Stimulated activated memory B cell treated with anti-CD40 and anti-IgM and Interleukin-4, amounts not matched to agents 10 μg/mL and 1 μg/mL and 100 μg/mL, for 72 hours (primary cell): ENCODE results near the gene MTARC1.
A peak's percentile ranks its signal among the peaks of the same experiment; 100 is the strongest.

Experiments
- ATAC-seq: fragments of 150-1000 bp; cut with Tn5 transposase; 2 replicates; pipeline ENCODE4 v1.10.0; 2021
- H3K27ac Mint-ChIP-seq: one replicate; pipeline ENCODE4 v1.8.0; 2022; ENCODE audit warnings: mild to moderate bottlenecking, mixed read lengths
- H3K27me3 Mint-ChIP-seq: one replicate; pipeline ENCODE4 v1.8.0; 2022; ENCODE audit warnings: mixed read lengths
- H3K36me3 Mint-ChIP-seq: one replicate; pipeline ENCODE4 v1.8.0; 2022; ENCODE audit warnings: mixed read lengths
- H3K4me1 Mint-ChIP-seq: one replicate; pipeline ENCODE4 v1.8.0; 2022; ENCODE audit warnings: mixed read lengths
- H3K4me3 Mint-ChIP-seq: one replicate; pipeline ENCODE4 v1.8.0; 2022; ENCODE audit warnings: mild to moderate bottlenecking, moderate library complexity, mixed read lengths
- H3K9me3 Mint-ChIP-seq: one replicate; pipeline ENCODE4 v1.8.0; 2022; ENCODE audit warnings: mixed read lengths

Gene MTARC1

DNA sequence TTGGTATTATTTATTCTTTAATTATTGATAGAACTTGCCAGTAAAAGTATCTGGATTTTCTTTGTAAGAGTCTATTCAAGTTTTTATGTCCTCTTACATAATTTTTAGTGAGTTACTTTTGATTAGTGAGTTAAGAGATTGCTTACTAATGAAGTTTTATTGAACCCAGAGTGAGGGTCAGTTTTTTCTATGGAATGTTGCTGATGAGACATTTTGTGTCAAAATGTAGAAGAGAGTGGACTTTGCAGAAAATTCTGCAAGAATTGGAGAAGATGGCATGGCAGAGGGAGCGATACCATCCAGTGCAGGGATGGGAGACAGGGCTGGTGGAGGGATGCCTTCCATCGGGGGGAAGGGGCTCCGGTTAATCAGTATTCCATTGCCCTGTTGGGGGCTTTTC, 27.6 kb upstream of the MTARC1 start:
- Mint-ChIP-seq H3K27me3 (no peaks in the 10 kb centered on the region), H3K4me3 (no peak overlapping the region), H3K36me3 (peaks cover 37% of the 10 kb centered on the region), H3K27ac (no peak overlapping the region), H3K4me1 (peaks cover 6% of the 10 kb centered on the region), H3K9me3 (no peaks in the 10 kb centered on the region)
- no peak for ATAC-seq

DNA sequence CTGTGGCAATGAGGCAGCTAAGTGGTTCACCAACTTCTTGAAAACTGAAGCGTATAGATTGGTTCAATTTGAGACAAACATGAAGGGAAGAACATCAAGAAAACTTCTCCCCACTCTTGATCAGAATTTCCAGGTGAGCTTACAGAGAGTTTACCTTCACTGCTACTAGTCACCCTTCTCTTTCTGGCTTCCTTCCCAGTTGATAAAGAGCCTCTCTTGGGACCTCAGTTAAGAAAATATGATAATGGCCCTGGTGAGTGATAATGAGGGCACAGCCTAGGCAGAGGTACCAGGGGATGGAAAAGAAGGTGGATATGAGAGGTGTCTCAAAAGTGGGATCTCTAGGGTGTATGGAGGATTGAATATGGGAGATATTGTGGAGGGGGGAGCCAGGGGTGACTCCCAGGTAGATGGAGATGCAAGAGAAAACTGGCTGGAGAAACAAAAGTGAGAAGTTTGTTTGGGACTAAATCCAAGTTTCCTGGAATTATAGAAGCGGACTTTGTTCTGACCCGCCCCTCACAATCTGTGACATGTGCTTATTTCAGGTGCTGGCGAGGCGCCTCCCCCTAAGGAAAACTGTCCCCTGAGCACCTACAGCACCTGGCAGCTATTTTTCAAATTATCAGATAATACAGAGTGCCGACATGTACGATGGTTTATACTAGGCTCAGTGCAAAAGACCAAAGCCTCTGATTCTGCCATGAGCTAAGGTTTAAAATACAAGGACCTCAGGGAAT, 24.9 kb upstream of the MTARC1 start:
- peaks cover 23% of the 10 kb centered on the region for H3K36me3 Mint-ChIP-seq
- no peak overlapping the region for H3K27ac Mint-ChIP-seq
- no peaks in the 10 kb centered on the region for H3K4me1 Mint-ChIP-seq
- no peaks in the 10 kb centered on the region for H3K27me3 Mint-ChIP-seq
- H3K9me3 Mint-ChIP-seq, result no peaks in the 10 kb centered on the region
- H3K4me3 Mint-ChIP-seq, result no peak overlapping the region
- no peak for ATAC-seq

DNA sequence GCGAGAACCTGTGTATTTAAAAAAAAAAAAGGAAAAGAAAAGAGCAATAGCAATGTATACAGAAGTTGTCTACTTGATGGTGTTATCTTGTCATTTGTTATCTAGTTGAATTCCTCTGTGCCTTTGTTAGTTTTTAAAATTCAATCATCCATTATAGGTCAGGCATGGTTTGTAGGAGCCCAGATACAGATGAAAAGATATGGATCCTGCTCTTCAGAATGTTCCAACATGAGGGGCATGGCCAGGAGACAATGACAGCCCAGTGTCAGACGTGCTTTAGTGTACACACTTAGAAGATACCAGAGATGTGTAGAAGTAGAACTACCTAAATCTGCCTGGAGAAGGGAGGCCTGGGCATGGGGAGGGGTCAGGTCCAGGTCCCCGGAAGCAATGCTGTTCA, 22.0 kb upstream of the MTARC1 start:
- no peak for ATAC-seq
- no peaks in the 10 kb centered on the region for H3K9me3 Mint-ChIP-seq
- peak overlapping the region; percentile 2 for H3K27ac Mint-ChIP-seq
- no peaks in the 10 kb centered on the region for H3K27me3 Mint-ChIP-seq
- H3K36me3 Mint-ChIP-seq, result peaks cover 32% of the 10 kb centered on the region
- H3K4me1 Mint-ChIP-seq, result peaks cover 16% of the 10 kb centered on the region
- no peak overlapping the region for H3K4me3 Mint-ChIP-seq

DNA sequence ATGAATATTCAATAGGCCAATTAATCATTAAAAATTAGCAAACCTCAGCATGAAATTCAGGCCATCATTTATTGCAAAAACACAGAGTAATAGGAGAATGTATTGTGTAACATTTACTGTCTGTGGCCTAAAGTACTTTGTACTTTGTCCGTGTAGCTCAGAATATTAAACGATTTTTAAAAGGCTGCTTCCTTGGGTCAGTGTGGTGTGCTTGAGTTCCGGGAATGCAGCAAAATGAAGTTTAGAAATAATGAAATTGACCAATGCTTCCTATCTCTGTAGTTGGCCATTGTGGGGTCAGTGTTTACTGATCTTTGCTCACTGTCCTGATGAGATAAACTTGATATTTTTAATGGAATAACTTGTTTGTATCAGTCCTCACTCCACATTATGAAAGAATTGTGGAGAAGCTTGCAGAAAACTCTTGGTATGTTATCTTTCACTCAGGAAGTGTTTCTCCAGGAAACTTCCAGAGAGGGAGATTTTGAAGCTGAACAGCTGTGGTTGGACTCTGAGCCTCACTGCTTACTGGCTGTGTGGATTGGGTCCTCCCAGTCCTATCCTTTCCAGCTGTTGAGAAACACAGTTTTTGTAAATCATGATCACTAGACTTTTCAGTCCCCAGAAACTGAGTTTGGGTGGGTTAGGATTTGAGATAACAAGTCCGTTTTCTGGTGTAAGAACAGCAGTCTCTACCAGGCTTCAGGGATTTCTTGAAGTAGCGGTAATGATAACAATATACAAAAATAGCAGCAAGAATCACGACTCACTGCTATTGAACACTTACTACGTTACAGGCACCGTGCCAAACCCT, 19.2 kb upstream of the MTARC1 start:
- Mint-ChIP-seq H3K36me3 (peaks cover 24% of the 10 kb centered on the region), H3K4me1 (peaks cover 31% of the 10 kb centered on the region), H3K9me3 (no peaks in the 10 kb centered on the region), H3K27me3 (no peaks in the 10 kb centered on the region), H3K4me3 (no peak overlapping the region), H3K27ac (peak overlapping the region; percentile 98)
- no peak for ATAC-seq

DNA sequence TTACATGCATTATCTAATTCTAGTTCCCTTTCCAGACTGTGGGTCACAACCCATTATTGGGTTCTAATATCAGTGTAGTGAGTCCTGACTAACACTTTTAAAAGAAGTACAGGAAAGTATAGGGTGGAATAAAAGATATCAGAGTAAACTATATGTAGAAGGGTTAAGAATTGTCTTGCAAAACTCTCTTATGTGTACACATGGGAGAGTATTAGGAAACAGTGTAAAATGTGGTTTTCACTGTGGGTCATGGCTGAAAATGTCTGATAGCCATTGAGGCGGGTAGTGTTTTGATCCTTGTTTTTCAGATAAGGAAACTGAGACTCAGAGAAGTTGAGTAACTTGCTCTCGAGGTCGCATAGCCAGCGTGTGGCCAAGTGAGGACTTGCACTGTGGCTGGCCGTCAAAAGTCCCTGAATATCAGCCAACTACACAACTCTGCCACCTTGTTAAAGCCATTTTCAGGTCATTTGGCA, 18.5 kb upstream of the MTARC1 start:
- H3K4me3 Mint-ChIP-seq, result no peak overlapping the region
- H3K36me3 Mint-ChIP-seq, result peaks cover 27% of the 10 kb centered on the region
- peaks cover 37% of the 10 kb centered on the region for H3K4me1 Mint-ChIP-seq
- no peak for ATAC-seq
- H3K9me3 Mint-ChIP-seq, result no peaks in the 10 kb centered on the region
- H3K27me3 Mint-ChIP-seq, result no peaks in the 10 kb centered on the region
- H3K27ac Mint-ChIP-seq, result peak overlapping the region; percentile 98

- Mint-ChIP-seq H3K4me3 (peak overlapping the region; percentile 67), H3K9me3 (no peaks in the 10 kb centered on the region), H3K27ac (peak overlapping the region; percentile 98), H3K27me3 (no peaks in the 10 kb centered on the region), H3K36me3 (peaks cover 31% of the 10 kb centered on the region), H3K4me1 (peaks cover 41% of the 10 kb centered on the region)
- ATAC-seq, result no peak
Observed at GRCh38 chr1:220769205-220769604, 17.5 kb upstream of the MTARC1 start.

- H3K27me3 Mint-ChIP-seq, result no peaks in the 10 kb centered on the region
- peaks cover 47% of the 10 kb centered on the region for H3K4me1 Mint-ChIP-seq
- H3K36me3 Mint-ChIP-seq, result peaks cover 24% of the 10 kb centered on the region
- peak overlapping the region; percentile 82 for H3K4me3 Mint-ChIP-seq
- H3K9me3 Mint-ChIP-seq, result no peaks in the 10 kb centered on the region
- peak overlapping the region; percentile 98 for H3K27ac Mint-ChIP-seq
- ATAC-seq, result peak; percentile 90
Observed at GRCh38 chr1:220770245-220770913, 16.3 kb upstream of the MTARC1 start.

- no peaks in the 10 kb centered on the region for H3K27me3 Mint-ChIP-seq
- peaks cover 33% of the 10 kb centered on the region for H3K36me3 Mint-ChIP-seq
- no peak for ATAC-seq
- H3K4me3 Mint-ChIP-seq, result no peak overlapping the region
- no peaks in the 10 kb centered on the region for H3K9me3 Mint-ChIP-seq
- H3K4me1 Mint-ChIP-seq, result peaks cover 60% of the 10 kb centered on the region
- H3K27ac Mint-ChIP-seq, result peak overlapping the region; percentile 54
Observed at GRCh38 chr1:220772846-220773245, 13.9 kb upstream of the MTARC1 start.

DNA sequence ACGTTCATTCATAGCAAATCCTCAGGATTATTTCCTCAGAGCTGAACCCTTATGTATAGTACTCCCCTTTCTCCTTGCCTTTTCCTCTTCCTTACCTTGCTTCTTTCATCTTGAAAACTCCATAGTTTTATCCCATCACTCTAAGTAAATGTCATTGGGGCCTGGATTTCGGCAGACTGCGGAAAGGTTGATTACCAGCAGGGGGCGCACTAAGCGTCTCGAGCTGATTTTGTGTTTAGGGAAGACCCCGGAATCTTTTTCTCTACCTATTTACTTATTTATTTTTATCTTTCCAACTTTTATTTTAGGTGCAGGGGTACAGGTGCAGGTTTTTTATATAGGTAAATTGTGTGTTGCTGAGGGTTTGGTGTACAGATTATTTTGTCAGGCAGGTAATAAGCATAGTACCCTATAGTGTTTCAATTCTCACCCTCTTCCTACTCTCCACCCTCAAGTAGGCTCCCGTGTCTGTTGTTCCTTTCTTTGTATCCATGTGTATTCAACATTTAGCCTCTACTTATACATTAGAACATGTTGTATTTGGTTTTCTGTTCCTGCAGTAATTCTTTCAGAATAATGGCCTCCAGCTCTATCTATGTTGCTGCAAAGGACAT, 11.4 kb upstream of the MTARC1 start:
- ATAC-seq, result no peak
- no peak overlapping the region for H3K4me3 Mint-ChIP-seq
- H3K27ac Mint-ChIP-seq, result no peak overlapping the region
- peaks cover 15% of the 10 kb centered on the region for H3K36me3 Mint-ChIP-seq
- peaks cover 38% of the 10 kb centered on the region for H3K4me1 Mint-ChIP-seq
- no peaks in the 10 kb centered on the region for H3K27me3 Mint-ChIP-seq
- no peaks in the 10 kb centered on the region for H3K9me3 Mint-ChIP-seq

- Mint-ChIP-seq H3K27ac (no peak overlapping the region), H3K9me3 (no peaks in the 10 kb centered on the region), H3K4me3 (no peak overlapping the region), H3K27me3 (no peaks in the 10 kb centered on the region), H3K4me1 (peaks cover 34% of the 10 kb centered on the region), H3K36me3 (peaks cover 15% of the 10 kb centered on the region)
- no peak for ATAC-seq
Observed at GRCh38 chr1:220776254-220776653, 10.5 kb upstream of the MTARC1 start.

GRCh38 chr1:220776720-220777326, 9.9 kb upstream of the MTARC1 start:
- H3K4me3 Mint-ChIP-seq, result no peak overlapping the region
- peaks cover 34% of the 10 kb centered on the region for H3K4me1 Mint-ChIP-seq
- no peaks in the 10 kb centered on the region for H3K27me3 Mint-ChIP-seq
- no peak overlapping the region for H3K27ac Mint-ChIP-seq
- no peaks in the 10 kb centered on the region for H3K9me3 Mint-ChIP-seq
- H3K36me3 Mint-ChIP-seq, result peaks cover 21% of the 10 kb centered on the region
- peak; percentile 87 for ATAC-seq

GRCh38 chr1:220783453-220783852, 3.3 kb upstream of the MTARC1 start:
- Mint-ChIP-seq H3K36me3 (peaks cover 29% of the 10 kb centered on the region), H3K4me1 (peaks cover 7% of the 10 kb centered on the region), H3K9me3 (no peaks in the 10 kb centered on the region), H3K4me3 (no peak overlapping the region), H3K27ac (no peak overlapping the region), H3K27me3 (peaks cover 13% of the 10 kb centered on the region)
- no peak for ATAC-seq

- Mint-ChIP-seq H3K4me3 (no peak overlapping the region), H3K36me3 (peaks cover 34% of the 10 kb centered on the region), H3K9me3 (no peaks in the 10 kb centered on the region), H3K4me1 (peaks cover 7% of the 10 kb centered on the region), H3K27me3 (peaks cover 13% of the 10 kb centered on the region), H3K27ac (no peak overlapping the region)
- no peak for ATAC-seq
Observed at GRCh38 chr1:220784751-220785150, 2.0 kb upstream of the MTARC1 start.

DNA sequence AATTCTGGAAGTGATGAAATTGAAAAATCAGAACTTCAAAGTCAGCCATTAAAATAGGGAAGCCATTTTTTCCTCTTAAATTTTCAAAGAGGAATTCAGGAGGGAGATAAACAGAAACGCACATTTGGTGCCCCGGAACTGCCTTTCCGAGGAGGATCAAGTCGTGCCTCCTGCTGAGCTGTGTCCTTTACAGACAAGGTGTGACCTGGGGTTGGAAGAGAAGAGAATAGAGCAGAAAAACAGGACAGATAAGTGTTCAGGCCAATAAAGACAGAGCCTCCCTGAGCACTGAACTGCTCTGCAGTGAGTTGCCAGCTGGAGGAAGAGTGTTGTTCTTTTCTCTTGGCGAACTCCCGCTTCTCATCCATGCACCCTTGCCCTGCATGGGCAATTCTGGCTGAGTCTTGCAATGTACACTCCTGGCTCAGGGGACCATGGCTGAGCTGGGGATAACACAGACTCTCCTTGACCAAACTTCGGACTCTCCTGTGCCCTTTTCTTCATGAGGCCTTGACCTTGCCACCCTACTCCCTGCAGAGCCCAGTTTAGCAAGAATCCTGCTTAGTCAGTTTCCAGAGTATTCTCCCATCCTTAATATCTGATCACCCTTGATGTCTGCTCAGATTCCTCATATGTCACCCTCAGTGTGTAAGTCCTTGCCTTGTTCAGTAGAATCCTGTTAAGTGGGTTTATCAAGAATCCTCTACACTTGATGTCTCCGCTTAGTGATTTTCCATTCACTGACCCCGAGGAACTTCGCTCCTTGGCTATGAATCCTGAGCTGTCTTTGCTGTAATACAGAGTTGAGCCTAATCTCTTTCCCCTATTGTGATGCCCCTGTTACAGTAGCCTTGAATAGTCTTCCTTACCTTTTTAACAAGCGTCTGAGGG, 1.3 kb upstream of the MTARC1 start:
- ATAC-seq, result no peak
- H3K4me1 Mint-ChIP-seq, result peaks cover 7% of the 10 kb centered on the region
- H3K9me3 Mint-ChIP-seq, result no peaks in the 10 kb centered on the region
- no peak overlapping the region for H3K27ac Mint-ChIP-seq
- peaks cover 13% of the 10 kb centered on the region for H3K27me3 Mint-ChIP-seq
- H3K36me3 Mint-ChIP-seq, result peaks cover 34% of the 10 kb centered on the region
- no peak overlapping the region for H3K4me3 Mint-ChIP-seq
